ENCODE data around the gene CDH5.
"Not testable (repeated sequence)": the region's sequence is repeated elsewhere in the genome, so short reads cannot be mapped to it uniquely, and the experiment has no call there.

CDH5 gene

DNA sequence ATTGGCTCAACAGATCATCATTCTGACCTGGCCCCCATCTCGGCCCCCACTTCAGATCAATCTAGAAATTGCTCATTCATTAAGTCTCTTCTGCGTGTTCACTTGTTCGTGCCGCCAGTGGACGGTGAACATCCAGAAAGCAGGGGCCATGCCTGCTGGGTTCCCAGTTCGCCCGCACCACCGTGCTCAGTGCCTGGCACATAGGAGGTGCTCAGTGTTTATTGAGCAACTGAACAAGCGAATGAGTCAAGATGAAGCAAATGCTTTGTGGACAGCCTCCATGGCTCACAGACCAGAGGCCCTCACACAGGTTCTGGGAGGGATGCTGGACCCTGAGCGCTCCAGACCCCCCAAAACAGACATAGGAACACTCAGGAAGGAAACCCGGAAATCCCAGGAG, 74.5 kb downstream of the CDH5 start:
- no peak for DNase-seq

DNA sequence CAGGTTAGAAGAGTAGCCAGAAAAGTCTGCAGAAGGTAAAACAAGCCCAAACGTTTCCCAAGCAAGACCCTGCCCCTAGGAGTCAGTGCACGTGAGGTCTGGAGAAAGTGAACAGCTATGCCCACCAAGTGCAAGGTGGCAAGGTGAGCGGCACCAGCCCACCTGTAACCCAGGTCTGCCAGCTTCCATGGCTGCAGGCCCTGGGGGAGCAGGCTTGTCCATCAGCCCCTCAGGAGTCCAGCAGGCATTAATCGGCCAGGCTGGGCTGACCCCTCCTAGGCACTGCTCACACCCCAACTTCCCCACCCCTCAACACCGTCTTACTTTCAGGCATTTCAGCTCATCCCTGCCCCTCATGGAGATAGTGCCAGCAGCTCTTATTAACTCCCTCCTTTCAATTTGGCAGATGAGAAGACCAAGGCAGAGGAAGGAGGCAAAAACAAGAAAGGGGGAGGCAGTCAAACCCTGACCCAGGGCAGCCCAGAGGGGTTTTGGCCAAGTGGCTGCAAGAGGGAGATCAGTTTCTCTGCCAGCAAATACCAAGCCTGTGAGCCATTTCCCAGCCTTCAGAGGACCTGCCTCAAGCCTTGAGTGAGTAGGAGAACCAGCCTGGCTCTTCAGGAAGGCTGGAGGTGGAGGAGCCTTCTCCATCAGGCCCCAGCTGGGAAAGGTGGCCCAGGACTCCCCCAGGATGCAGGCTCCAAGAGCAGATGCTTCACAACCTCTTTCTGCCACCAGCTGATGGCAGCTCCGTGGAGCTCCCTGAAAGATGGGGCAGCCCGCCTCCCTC, 75.3 kb downstream of the CDH5 start:
- no peak for DNase-seq

DNA sequence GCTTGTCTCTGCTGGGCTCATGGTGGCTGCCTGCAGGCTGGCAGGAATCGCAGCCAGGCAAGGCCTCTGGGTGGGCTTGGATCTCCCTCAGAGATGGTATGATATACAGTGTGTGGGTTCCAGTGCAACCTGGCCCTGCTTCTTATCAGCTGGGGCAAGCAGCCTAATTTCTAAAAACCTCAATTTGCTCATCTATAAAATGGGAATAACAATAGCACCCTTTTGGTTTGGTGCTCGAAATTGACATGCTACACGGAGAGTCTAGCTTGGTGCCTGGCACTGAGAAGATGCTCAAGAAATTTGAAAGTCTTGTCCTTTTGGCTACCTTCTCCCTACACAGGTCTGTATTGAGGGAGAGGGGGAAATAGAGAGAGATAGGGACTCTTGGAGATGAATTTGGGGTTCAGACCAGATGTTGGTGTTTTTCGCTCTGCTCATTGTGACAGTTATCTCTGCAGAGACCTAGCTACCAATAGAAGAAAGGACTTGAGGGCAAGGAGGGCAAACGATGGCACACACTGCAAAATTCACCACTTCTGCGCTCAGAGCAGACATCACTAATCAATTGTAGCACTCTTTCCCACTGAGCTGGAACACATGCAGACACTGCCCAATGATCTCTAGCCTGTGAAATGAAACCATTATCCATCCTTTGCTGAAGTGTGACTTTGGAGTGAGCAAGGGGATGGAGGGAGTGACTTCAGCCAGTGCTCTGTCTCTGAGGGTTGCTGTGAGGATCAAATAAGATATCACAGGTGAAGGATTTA, 76.2 kb downstream of the CDH5 start:
- no peak for DNase-seq

DNA sequence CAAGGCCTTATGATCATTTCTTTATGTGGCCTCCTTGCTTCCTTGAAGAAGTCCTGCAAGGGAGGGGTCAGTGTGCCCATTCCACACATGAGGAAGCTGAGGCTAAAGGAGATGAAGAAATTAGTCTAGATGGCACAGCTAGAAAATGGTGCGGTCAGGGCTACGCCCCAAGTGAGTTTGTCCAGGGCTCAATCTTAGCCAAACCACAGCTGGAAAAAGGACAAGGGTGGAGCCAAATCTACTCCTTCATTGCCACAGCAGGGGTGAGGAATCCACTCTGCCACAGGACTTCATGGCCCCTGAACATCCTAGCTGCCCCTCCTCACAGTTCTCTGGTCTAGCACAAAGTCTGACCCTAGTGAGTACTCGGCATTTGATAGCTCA, 76.8 kb downstream of the CDH5 start:
- DNase-seq = no peak

DNA sequence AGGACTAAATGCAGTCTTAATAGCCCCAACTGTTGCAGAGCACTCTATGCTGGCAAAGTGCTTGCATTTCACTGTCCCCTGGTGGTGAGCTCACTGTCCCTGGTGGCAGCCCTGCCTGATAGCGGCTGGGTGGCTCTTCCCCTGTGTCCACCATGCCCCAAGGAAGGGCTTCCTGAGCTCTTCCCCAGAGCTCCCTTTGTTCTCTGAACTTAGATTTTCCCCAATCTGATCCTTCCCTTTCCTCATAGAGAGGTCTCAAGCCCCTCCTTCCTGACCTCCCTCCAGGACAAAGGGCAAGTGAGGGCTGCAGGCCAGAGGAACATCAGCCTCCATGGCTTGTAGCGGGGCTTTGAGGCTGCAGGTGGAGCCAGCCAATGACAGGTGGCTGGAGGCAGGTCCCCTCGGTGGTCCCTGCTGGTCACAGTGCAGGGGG, 77.6 kb downstream of the CDH5 start:
- DNase-seq = no peak

DNA sequence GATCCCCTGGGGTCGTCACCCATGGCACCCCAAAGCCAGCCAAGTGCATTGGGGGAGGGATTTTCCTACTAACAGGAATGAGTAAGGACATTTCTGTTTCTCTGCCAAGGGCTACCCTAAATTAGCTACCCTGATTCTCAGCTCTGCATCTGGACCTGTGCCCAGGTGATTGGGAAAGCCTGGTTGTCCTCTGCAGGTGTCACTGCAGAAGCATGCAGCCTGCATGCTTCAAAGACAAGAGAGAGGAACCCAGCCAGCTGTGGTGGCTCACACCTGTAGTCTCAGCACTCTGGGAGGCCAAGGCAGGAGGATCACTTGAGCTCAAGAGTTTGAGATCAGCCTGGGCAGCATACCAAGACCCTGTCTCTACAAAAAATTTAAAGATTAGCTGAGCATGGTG, 80.2 kb downstream of the CDH5 start:
- DNase-seq = no peak

DNA sequence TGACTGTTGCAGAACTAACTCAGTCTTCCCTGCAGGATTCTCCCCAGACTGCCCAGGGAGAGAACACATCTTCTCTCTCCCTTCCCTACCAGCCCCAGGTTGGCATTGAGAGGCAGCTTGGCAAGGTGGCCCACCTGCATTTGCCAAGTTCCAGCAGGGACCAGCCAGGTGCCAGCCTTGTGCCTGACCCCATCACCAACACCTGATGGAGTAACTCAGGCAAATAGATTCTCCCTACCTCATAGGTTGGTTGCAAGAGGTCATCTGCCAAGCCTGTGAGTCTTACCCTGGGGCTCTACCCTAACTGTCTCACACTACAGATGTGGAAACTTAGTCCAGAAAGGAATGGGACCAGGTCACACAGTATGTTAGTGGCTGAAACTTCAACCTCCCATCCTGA, 81.0 kb downstream of the CDH5 start:
- no peak for DNase-seq

DNA sequence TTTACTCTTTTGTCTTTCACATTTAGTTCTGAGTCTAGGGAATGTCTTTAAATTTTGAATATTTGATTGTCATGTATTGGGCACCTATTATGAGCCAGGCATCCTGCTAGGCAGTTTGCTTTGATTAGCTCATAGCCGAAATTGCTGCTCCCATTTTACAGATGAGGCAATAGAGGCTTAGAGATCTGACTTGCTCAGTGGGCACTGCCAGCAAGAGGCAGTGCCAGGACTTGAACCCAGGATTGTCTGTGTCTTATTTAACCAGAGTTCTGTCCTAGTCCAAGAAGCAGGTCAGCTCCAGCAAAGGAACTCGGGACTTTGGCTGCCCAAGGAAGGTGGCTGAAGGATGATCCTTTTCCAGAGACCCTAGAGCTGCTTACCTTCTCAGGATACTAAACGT, 85.1 kb downstream of the CDH5 start:
- DNase-seq = no peak

DNA sequence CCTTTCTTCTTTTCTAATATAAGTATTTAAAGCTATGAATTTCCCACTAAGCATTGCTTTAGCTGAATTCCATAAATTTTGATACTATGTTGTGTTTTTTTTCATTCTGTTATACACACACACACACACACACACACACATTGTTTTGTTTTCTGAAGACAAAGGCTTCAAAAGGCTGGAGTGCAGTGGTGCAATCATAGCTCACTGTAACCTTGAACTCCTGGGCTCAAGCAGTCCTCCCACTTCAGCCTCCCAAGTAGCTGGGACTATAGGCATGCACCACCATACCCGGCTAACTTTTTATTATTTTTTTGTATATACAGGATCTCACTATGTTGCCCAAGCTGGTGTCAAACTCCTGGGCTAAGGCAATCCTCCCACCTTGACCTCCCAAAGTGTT, 86.7 kb downstream of the CDH5 start:
- DNase-seq = not testable (repeated sequence)
